Mesenchymal stem cell (in vitro differentiated cells and primary cell): ENCODE data around the gene RAP1GAP.

Experiments
- DNase-seq: peaks from one replicate; pipeline ENCODE4 v3.0.0-alpha.2; 2013
- H2AFZ ChIP-seq: one replicate; pipeline ENCODE4 v1.6.1; 2013; ENCODE audit warnings: low read depth, mild to moderate bottlenecking, control low read depth, inconsistent platforms, low read length, moderate library complexity
- H2AK5ac ChIP-seq: 2 replicates; pipeline ENCODE4 v1.6.1; 2013; ENCODE audit warnings: low read length, moderate library complexity, mild to moderate bottlenecking, inconsistent platforms; ENCODE audit not compliant: severe bottlenecking
- H2BK120ac ChIP-seq: one replicate; pipeline ENCODE4 v1.6.1; 2013; ENCODE audit warnings: low read depth, mild to moderate bottlenecking, inconsistent platforms, low read length, moderate library complexity
- H2BK12ac ChIP-seq, 2 experiments: one replicate each; pipeline ENCODE4 v1.6.1; 2013; ENCODE audit warnings: inconsistent platforms in 2 of 2, low read length in 2 of 2, mild to moderate bottlenecking in 2 of 2, moderate library complexity in 2 of 2, control low read depth in 1 of 2
- H2BK15ac ChIP-seq: one replicate; pipeline ENCODE4 v1.6.1; 2013; ENCODE audit warnings: mild to moderate bottlenecking, low read depth, inconsistent platforms; ENCODE audit not compliant: poor library complexity, severe bottlenecking
- H2BK5ac ChIP-seq: 2 replicates; pipeline ENCODE4 v1.6.1; 2013; ENCODE audit warnings: low read depth, mild to moderate bottlenecking, low read length, control low read depth, inconsistent platforms; ENCODE audit not compliant: poor library complexity, severe bottlenecking
- H3K14ac ChIP-seq, 2 experiments: one replicate each; pipeline ENCODE4 v1.6.1; 2013; ENCODE audit warnings: inconsistent platforms in 2 of 2, low read length in 2 of 2, control low read depth in 1 of 2, mild to moderate bottlenecking in 1 of 2, moderate library complexity in 1 of 2
- H3K18ac ChIP-seq, 2 experiments: one replicate each; pipeline ENCODE4 v1.6.1; 2013; ENCODE audit warnings: inconsistent platforms in 2 of 2, low read length in 2 of 2, control low read depth in 1 of 2, low read depth in 1 of 2, mild to moderate bottlenecking in 1 of 2
- H3K23ac ChIP-seq, 2 experiments: one replicate each; pipeline ENCODE4 v1.6.1; 2013; ENCODE audit warnings: inconsistent platforms in 2 of 2, low read length in 2 of 2, mild to moderate bottlenecking in 2 of 2, moderate library complexity in 2 of 2, control low read depth in 1 of 2
- H3K27ac ChIP-seq: 2 replicates; pipeline ENCODE4 v1.5.1; 2013; ENCODE audit warnings: mild to moderate bottlenecking, moderate library complexity, low read length, control low read depth, inconsistent platforms; ENCODE audit not compliant: poor library complexity, severe bottlenecking
- H3K27me3 ChIP-seq, 2 experiments: 2 replicates each; pipeline versions ENCODE4 v1.6.1 to v1.7.0; 2013; ENCODE audit warnings: low read length in 2 of 2, mild to moderate bottlenecking in 2 of 2, moderate library complexity in 2 of 2, control low read depth in 1 of 2, inconsistent platforms in 1 of 2; ENCODE audit not compliant: control insufficient read depth in 1 of 2, insufficient read depth in 1 of 2
- H3K36me3 ChIP-seq, 2 experiments: 2 replicates each; pipeline versions ENCODE4 v1.6.1 to v1.7.0; 2013; ENCODE audit warnings: low read length in 2 of 2, control low read depth in 1 of 2, inconsistent platforms in 1 of 2, low read depth in 1 of 2, mild to moderate bottlenecking in 1 of 2; ENCODE audit not compliant: insufficient read depth in 2 of 2, control insufficient read depth in 1 of 2
- H3K4ac ChIP-seq, 2 experiments: one replicate each; pipeline ENCODE4 v1.6.1; 2013; ENCODE audit warnings: inconsistent platforms in 2 of 2, low read length in 2 of 2, mild to moderate bottlenecking in 2 of 2, moderate library complexity in 2 of 2, control low read depth in 1 of 2, low read depth in 1 of 2
- H3K4me1 ChIP-seq: 2 replicates; pipeline ENCODE4 v1.6.1; 2013; ENCODE audit warnings: low read depth, low read length, control low read depth; ENCODE audit not compliant: control insufficient read depth, insufficient read depth
- H3K4me2 ChIP-seq: 2 replicates; pipeline ENCODE4 v1.6.1; 2013; ENCODE audit warnings: low read length, mild to moderate bottlenecking, inconsistent platforms; ENCODE audit not compliant: poor library complexity, severe bottlenecking
- H3K4me3 ChIP-seq, 2 experiments: 2 replicates each; pipeline versions ENCODE4 v1.5.1 to v1.7.0; 2013; ENCODE audit warnings: low read length in 2 of 2, mild to moderate bottlenecking in 2 of 2, control low read depth in 1 of 2, low read depth in 1 of 2; ENCODE audit not compliant: insufficient read depth in 1 of 2
- H3K79me1 ChIP-seq: replicated peaks from 2 replicates; pipeline ENCODE4 v1.6.1; 2013; ENCODE audit warnings: mild to moderate bottlenecking, control low read depth, low read length, inconsistent platforms; ENCODE audit not compliant: poor library complexity, severe bottlenecking
- H3K9ac ChIP-seq: 2 replicates; pipeline ENCODE4 v1.7.0; 2013; ENCODE audit warnings: mild to moderate bottlenecking, low read length, moderate library complexity
- H3K9me3 ChIP-seq: 2 replicates; pipeline ENCODE4 v1.7.0; 2013; ENCODE audit warnings: mild to moderate bottlenecking, low read length; ENCODE audit not compliant: control insufficient read depth
- H4K8ac ChIP-seq: one replicate; pipeline ENCODE4 v1.6.1; 2013; ENCODE audit warnings: inconsistent platforms, mild to moderate bottlenecking, low read length, moderate library complexity
- H4K91ac ChIP-seq: one replicate; pipeline ENCODE4 v1.6.1; 2013; ENCODE audit warnings: mild to moderate bottlenecking, low read length, inconsistent platforms
- WGBS: methylation state at CpG from one replicate; pipeline ENCODE4 v1.1.7; 2013; ENCODE audit warnings: mixed read lengths; 5-methylcytosine and 5-hydroxymethylcytosine counted together

Gene RAP1GAP

GRCh38 chr1:21662426-21663247, 6.5 kb downstream of the RAP1GAP start:
- Histone ChIP-seq H3K27ac (no peak overlapping the region), H3K4me3 (no peak overlapping the region), H2BK5ac (no peak overlapping the region), H4K8ac (no peak overlapping the region), H2BK15ac (no peak overlapping the region), H3K14ac (no peak overlapping the region), H2AK5ac (no peak overlapping the region), H3K27me3 (peaks cover 63 to 80% of the 10 kb centered on the region in 2 experiments), H2AFZ (no peak overlapping the region), H3K18ac (no peak overlapping the region), H3K4ac (no peak overlapping the region), H4K91ac (no peak overlapping the region), H3K36me3 (no peaks in the 10 kb centered on the region), H3K4me2 (no peak overlapping the region), H3K23ac (no peak overlapping the region), H3K79me1 (no peaks in the 10 kb centered on the region), H3K9me3 (no peaks in the 10 kb centered on the region), H3K4me1 (peaks cover 8% of the 10 kb centered on the region), H2BK12ac (no peak overlapping the region), H2BK120ac (no peak overlapping the region), H3K9ac (no peak overlapping the region)
- WGBS = 51% methylated on average over 4 of the region's 6 CpGs
- DNase-seq = no peak

- 72% methylated on average over 5 of the region's 5 CpGs for WGBS
- no peak overlapping the region for H2BK5ac ChIP-seq
- H3K9me3 ChIP-seq = no peaks in the 10 kb centered on the region
- no peak overlapping the region for H3K27ac ChIP-seq
- no peaks in the 10 kb centered on the region for H3K79me1 ChIP-seq
- H3K9ac ChIP-seq = no peak overlapping the region
- no peak for DNase-seq
- H3K36me3 ChIP-seq = no peaks in the 10 kb centered on the region
- peaks cover 63 to 73% of the 10 kb centered on the region in 2 experiments for H3K27me3 ChIP-seq
- no peak overlapping the region for H2BK12ac ChIP-seq
- H4K8ac ChIP-seq = no peak overlapping the region
- H3K14ac ChIP-seq = no peak overlapping the region
- H2AK5ac ChIP-seq = no peak overlapping the region
- peaks cover 8% of the 10 kb centered on the region for H3K4me1 ChIP-seq
- no peak overlapping the region for H2BK120ac ChIP-seq
- H2BK15ac ChIP-seq = no peak overlapping the region
- H2AFZ ChIP-seq = no peak overlapping the region
- H3K18ac ChIP-seq = no peak overlapping the region
- H4K91ac ChIP-seq = no peak overlapping the region
- H3K4me3 ChIP-seq = no peak overlapping the region
- no peak overlapping the region for H3K4ac ChIP-seq
- H3K23ac ChIP-seq = no peak overlapping the region
- H3K4me2 ChIP-seq = no peak overlapping the region
Measured at GRCh38 chr1:21661886-21662285, 7.3 kb downstream of the RAP1GAP start.

GRCh38 chr1:21659924-21660326, 9.2 kb downstream of the RAP1GAP start:
- Histone ChIP-seq H3K36me3 (no peaks in the 10 kb centered on the region), H3K4ac (no peak overlapping the region), H3K9me3 (no peaks in the 10 kb centered on the region), H4K91ac (no peak overlapping the region), H2BK15ac (no peak overlapping the region), H3K27me3 (peaks cover 60 to 61% of the 10 kb centered on the region in 2 experiments), H3K9ac (no peak overlapping the region), H3K27ac (no peak overlapping the region), H3K4me2 (no peak overlapping the region), H2BK5ac (no peak overlapping the region), H2AFZ (no peak overlapping the region), H2BK120ac (no peak overlapping the region), H3K14ac (no peak overlapping the region), H4K8ac (no peak overlapping the region), H3K18ac (no peak overlapping the region), H3K23ac (no peak overlapping the region), H3K4me3 (no peak overlapping the region), H3K4me1 (peaks cover 5% of the 10 kb centered on the region), H3K79me1 (no peaks in the 10 kb centered on the region), H2BK12ac (no peak overlapping the region), H2AK5ac (no peak overlapping the region)
- no peak for DNase-seq
- WGBS = 51% methylated on average over 4 of the region's 4 CpGs

GRCh38 chr1:21659099-21659923, 9.8 kb downstream of the RAP1GAP start:
- H2BK120ac ChIP-seq = no peak overlapping the region
- H3K4me3 ChIP-seq = no peak overlapping the region
- no peak overlapping the region for H4K8ac ChIP-seq
- H3K36me3 ChIP-seq = no peaks in the 10 kb centered on the region
- peak overlapping the region; percentile 71 for H3K4me2 ChIP-seq
- H2AK5ac ChIP-seq = no peak overlapping the region
- no peak overlapping the region for H3K23ac ChIP-seq
- peaks cover 5% of the 10 kb centered on the region for H3K4me1 ChIP-seq
- H3K79me1 ChIP-seq = no peaks in the 10 kb centered on the region
- 7% methylated on average over 43 of the region's 64 CpGs for WGBS
- no peak overlapping the region for H4K91ac ChIP-seq
- no peak overlapping the region for H2BK5ac ChIP-seq
- no peak overlapping the region for H3K4ac ChIP-seq
- H2AFZ ChIP-seq = no peak overlapping the region
- H3K27ac ChIP-seq = no peak overlapping the region
- H3K27me3 ChIP-seq = peaks cover 59% of the 10 kb centered on the region in 2 experiments
- no peak overlapping the region for H2BK12ac ChIP-seq
- H3K18ac ChIP-seq = no peak overlapping the region
- H3K9me3 ChIP-seq = no peaks in the 10 kb centered on the region
- H3K14ac ChIP-seq = no peak overlapping the region
- H2BK15ac ChIP-seq = no peak overlapping the region
- no peak overlapping the region for H3K9ac ChIP-seq
- DNase-seq = peak; percentile 61
